ENCODE data around the gene CELSR3.

Gene CELSR3

GRCh38 chr3:48609088-48610005, 53.3 kb downstream of the CELSR3 start, which contains the start of gene UQCRC1:
TSS of gene UQCRC1 (minus strand) at chr3:48609646. CDS start at chr3:48609620, 26 bp downstream.
- in situ Hi-C loops (cut with HindIII; ENCODE audit: low sequenced_read_pairs) = no loop called here

GRCh38 chr3:48607519-48607918, 55.2 kb downstream of the CELSR3 start:
- in situ Hi-C loops (cut with HindIII; ENCODE audit: low sequenced_read_pairs) = no loop called here

- in situ Hi-C loops (cut with HindIII; ENCODE audit: low sequenced_read_pairs) = no loop called here
These were observed 61.1 kb downstream of the CELSR3 start for GRCh38 chr3:48601622-48601994.

GRCh38 chr3:48600711-48601621, 61.7 kb downstream of the CELSR3 start:
- in situ Hi-C loops (cut with HindIII; ENCODE audit: low sequenced_read_pairs) = no loop called here

GRCh38 chr3:48599509-48600285, 63.0 kb downstream of the CELSR3 start:
- in situ Hi-C loops (cut with HindIII; ENCODE audit: low sequenced_read_pairs) = no loop called here

- in situ Hi-C loops (cut with HindIII; ENCODE audit: low sequenced_read_pairs) = no loop called here
These were observed 63.6 kb downstream of the CELSR3 start for GRCh38 chr3:48599077-48599501.

- in situ Hi-C loops (cut with HindIII; ENCODE audit: low sequenced_read_pairs) = no loop called here
These were observed 64.2 kb downstream of the CELSR3 start for GRCh38 chr3:48598323-48599076.

- in situ Hi-C loops (cut with HindIII; ENCODE audit: low sequenced_read_pairs) = no loop called here
These were observed 65.3 kb downstream of the CELSR3 start for GRCh38 chr3:48597408-48597800.

GRCh38 chr3:48596676-48597407, 65.8 kb downstream of the CELSR3 start:
- in situ Hi-C loops (cut with HindIII; ENCODE audit: low sequenced_read_pairs) = no loop called here

GRCh38 chr3:48596157-48596556, 66.5 kb downstream of the CELSR3 start:
- in situ Hi-C loops (cut with HindIII; ENCODE audit: low sequenced_read_pairs) = no loop called here

- in situ Hi-C loops (cut with HindIII; ENCODE audit: low sequenced_read_pairs) = no loop called here
These were observed 67.1 kb downstream of the CELSR3 start for GRCh38 chr3:48595526-48596121.

GRCh38 chr3:48595075-48595525, 67.6 kb downstream of the CELSR3 start, which contains the start of gene COL7A1:
TSS of gene COL7A1 (minus strand) at chr3:48595329. CDS start at chr3:48595159, 170 bp downstream.
- in situ Hi-C loops (cut with HindIII; ENCODE audit: low sequenced_read_pairs) = no loop called here

- in situ Hi-C loops (cut with HindIII; ENCODE audit: low sequenced_read_pairs) = no loop called here
These were observed 68.2 kb downstream of the CELSR3 start for GRCh38 chr3:48594417-48595049.

GRCh38 chr3:48593337-48593736, 69.3 kb downstream of the CELSR3 start:
- in situ Hi-C loops (cut with HindIII; ENCODE audit: low sequenced_read_pairs) = no loop called here

GRCh38 chr3:48592519-48593087, 70.1 kb downstream of the CELSR3 start:
- in situ Hi-C loops (cut with HindIII; ENCODE audit: low sequenced_read_pairs) = no loop called here

GRCh38 chr3:48591886-48592518, 70.7 kb downstream of the CELSR3 start:
- in situ Hi-C loops (cut with HindIII; ENCODE audit: low sequenced_read_pairs) = no loop called here

- in situ Hi-C loops (cut with HindIII; ENCODE audit: low sequenced_read_pairs) = no loop called here
These were observed 71.2 kb downstream of the CELSR3 start for GRCh38 chr3:48591436-48591835.

All from DLD1 (cell line).